ENCODE measurements around the gene MRPS27. TPM values are rescaled to one million over a fixed set of nuclear protein-coding genes. Genes with fewer than 3 reads are reported as not detected.
"Not testable (repeated sequence)": the region's sequence is repeated elsewhere in the genome, so short reads cannot be mapped to it uniquely, and the experiment has no call there.

Gene MRPS27
- total RNA-seq, 4 donors from 2014 or later = 45.9 to 214 (median 68.6) TPM

DNA sequence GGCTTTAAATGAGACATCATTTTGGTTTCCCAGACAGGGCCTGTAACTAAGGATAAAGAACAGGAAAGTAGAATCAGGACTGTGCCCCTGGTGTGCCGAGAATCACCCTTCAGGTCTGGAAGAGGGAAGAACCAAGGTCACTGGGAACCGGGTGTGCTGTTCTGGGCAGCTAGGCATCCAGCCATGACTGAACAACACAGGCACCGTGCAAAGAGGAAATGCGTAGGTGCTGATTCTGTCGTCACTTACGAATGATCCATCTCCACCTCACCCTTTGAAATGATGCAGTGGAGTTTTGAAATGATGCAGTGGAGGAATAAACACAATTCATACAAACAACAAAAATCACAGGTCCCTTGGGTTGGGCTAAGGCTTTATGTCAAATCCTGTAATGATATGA lies 148.4 kb downstream of the MRPS27 start:
- TF ChIP-seq, protein P1, sequence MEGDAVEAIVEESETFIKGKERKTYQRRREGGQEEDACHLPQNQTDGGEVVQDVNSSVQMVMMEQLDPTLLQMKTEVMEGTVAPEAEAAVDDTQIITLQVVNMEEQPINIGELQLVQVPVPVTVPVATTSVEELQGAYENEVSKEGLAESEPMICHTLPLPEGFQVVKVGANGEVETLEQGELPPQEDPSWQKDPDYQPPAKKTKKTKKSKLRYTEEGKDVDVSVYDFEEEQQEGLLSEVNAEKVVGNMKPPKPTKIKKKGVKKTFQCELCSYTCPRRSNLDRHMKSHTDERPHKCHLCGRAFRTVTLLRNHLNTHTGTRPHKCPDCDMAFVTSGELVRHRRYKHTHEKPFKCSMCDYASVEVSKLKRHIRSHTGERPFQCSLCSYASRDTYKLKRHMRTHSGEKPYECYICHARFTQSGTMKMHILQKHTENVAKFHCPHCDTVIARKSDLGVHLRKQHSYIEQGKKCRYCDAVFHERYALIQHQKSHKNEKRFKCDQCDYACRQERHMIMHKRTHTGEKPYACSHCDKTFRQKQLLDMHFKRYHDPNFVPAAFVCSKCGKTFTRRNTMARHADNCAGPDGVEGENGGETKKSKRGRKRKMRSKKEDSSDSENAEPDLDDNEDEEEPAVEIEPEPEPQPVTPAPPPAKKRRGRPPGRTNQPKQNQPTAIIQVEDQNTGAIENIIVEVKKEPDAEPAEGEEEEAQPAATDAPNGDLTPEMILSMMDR (IDR thresholded peaks at IDR 0.05) = no peak
- no peak for TF ChIP-seq POLR2A (IDR thresholded peaks at IDR 0.05)
- intact Hi-C loops (cut with DNase I; ENCODE audit: low total_unique reads) = no loop called here
- DNase-seq = no peak
- Histone ChIP-seq H3K27me3 (no peaks in the 10 kb centered on the region), H3K4me1 (peaks cover 4 to 8% of the 10 kb centered on the region in 2 donors), H3K27ac (no peak overlapping the region), H3K36me3 (no peaks in the 10 kb centered on the region), H3K9me3 (no peaks in the 10 kb centered on the region), H3K4me3 (no peak overlapping the region)

DNA sequence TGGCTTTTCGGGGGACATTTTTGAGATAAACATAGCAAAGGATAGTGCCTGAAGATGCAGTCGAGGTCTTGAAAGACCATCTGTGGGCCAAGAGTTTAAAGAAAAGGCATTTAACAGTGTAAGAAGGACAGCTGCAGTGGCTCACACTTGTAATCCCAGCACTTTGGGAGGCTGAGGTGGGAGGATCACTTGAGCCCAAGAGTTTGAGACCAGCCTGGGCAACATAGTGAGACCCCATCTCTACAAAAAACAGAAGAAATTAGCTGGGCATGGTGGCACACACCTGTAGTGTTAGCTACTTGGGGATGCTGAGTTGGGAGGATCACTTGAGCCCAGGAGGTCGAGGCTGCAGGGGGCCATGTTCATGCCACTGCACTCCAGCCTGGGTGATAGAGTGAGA lies 148.9 kb downstream of the MRPS27 start:
- H3K4me1 ChIP-seq; H3K27me3 ChIP-seq; H3K36me3 ChIP-seq; DNase-seq; H3K27ac ChIP-seq; H3K9me3 ChIP-seq; intact Hi-C loops (cut with DNase I; ENCODE audit: low total_unique reads); H3K4me3 ChIP-seq: not testable (repeated sequence)

DNA sequence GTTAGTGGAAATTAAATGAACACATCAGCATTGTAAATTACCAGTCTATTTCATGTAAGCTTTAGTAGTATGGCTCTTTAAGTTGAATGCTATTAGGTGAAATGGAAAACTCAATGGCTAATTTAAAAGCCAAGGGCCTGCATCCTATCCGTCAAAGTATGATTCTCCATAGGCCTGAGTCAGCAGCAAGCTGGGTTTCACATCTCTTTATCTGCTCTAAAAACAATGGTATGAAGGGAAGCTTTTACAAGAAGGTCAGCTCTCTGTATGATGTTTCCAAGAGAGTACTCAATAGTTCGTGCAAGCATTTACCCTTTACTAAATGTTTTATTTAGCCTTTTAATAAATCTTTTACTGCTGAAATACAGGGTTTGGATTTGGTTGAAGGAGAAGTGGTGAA lies 149.9 kb downstream of the MRPS27 start:
- no peak for DNase-seq
- Histone ChIP-seq H3K4me1 (peaks cover 8 to 10% of the 10 kb centered on the region in 2 donors), H3K9me3 (no peaks in the 10 kb centered on the region), H3K27me3 (no peaks in the 10 kb centered on the region), H3K36me3 (no peaks in the 10 kb centered on the region), H3K27ac (no peak overlapping the region), H3K4me3 (no peak overlapping the region)
- intact Hi-C loops (cut with DNase I; ENCODE audit: low total_unique reads) = no loop called here
- no peak for TF ChIP-seq POLR2A (IDR thresholded peaks at IDR 0.05)
- TF ChIP-seq, protein P1 (IDR thresholded peaks at IDR 0.05) = no peak

Small RNA genes lying within 50 kb of the gene (microRNA-seq; reads per million reads assigned to microRNA genes)
- gene MIR4803 (ENCODE audit: borderline microRNAs expressed, borderline replicate concordance) = not detected

Small RNA genes lying within 50 kb of the gene (small RNA-seq; reads per million reads assigned to genes)
- gene MIR4803 (not detected), gene RN7SL153P (not detected)

Other genes starting within 250 kb of the MRPS27 start
- 100 to 1,000 TPM in 3 of 4 donors, 10 to 100 TPM in 1; 92.0 to 212 (median 132) TPM for gene MAP1B, start 212.8 kb downstream of the MRPS27 start, total RNA-seq
- 10 to 100 TPM in 1 of 4 donors, 1 to 10 TPM in 2, under 1 TPM in 1; 0.59 to 14.0 (median 5.5) TPM for gene PTCD2, start 133 bp upstream of the MRPS27 start, total RNA-seq
- 10 to 100 TPM in 2 of 4 donors, 1 to 10 TPM in 1, under 1 TPM in 1; 0.29 to 20.5 (median 12.1) TPM for gene ZNF366, start 187.2 kb upstream of the MRPS27 start, total RNA-seq